Natural killer cell (primary cell): Measurements from ENCODE around the gene IL17F. TPM values are rescaled to one million over a fixed set of nuclear protein-coding genes. Genes with fewer than 3 reads are reported as not detected.

Experiments
- ATAC-seq, 3 donors: fragments of 150-1000 bp in 2 of 3; fragments of 200-7000 bp in 1 of 3; cut with Tn5 transposase; 1 replicate in 1 of 3; 2 replicates in 2 of 3; pipeline ENCODE4 v1.10.0; 2021; ENCODE audit warnings: mild to moderate bottlenecking in 2 of 3, moderate library complexity in 2 of 3
- DNase-seq, 2 donors: peaks; one replicate each; pipeline versions ENCODE4 v3.0.0 to v3.0.0-alpha.2; 2013 to 2021; ENCODE audit warnings: mixed read lengths in 1 of 2
- H3K27ac ChIP-seq: one replicate; pipeline ENCODE4 v1.5.1; 2013; ENCODE audit warnings: mild to moderate bottlenecking, low read length
- H3K27me3 ChIP-seq: one replicate; pipeline ENCODE4 v1.6.1; 2013; ENCODE audit warnings: low read length; ENCODE audit not compliant: control insufficient read depth, insufficient read depth
- H3K36me3 ChIP-seq: one replicate; pipeline ENCODE4 v1.6.1; 2013; ENCODE audit warnings: low read length; ENCODE audit not compliant: control insufficient read depth, insufficient read depth
- H3K4me1 ChIP-seq: one replicate; pipeline ENCODE4 v1.6.1; 2013; ENCODE audit warnings: low read length; ENCODE audit not compliant: control insufficient read depth, insufficient read depth
- H3K4me3 ChIP-seq: one replicate; pipeline ENCODE4 v1.5.1; 2013; ENCODE audit warnings: low read length
- H3K9me3 ChIP-seq: one replicate; pipeline ENCODE4 v1.6.1; 2013; ENCODE audit warnings: low read length; ENCODE audit not compliant: control insufficient read depth, insufficient read depth
- H3K27ac Mint-ChIP-seq, 2 donors: one replicate each; pipeline ENCODE4 v1.8.0; 2022; ENCODE audit warnings: mild to moderate bottlenecking in 2 of 2, mixed read lengths in 2 of 2, moderate library complexity in 1 of 2
- H3K27me3 Mint-ChIP-seq, 2 donors: one replicate each; pipeline ENCODE4 v1.8.0; 2022; ENCODE audit warnings: low read depth in 2 of 2, mixed read lengths in 2 of 2
- H3K36me3 Mint-ChIP-seq: one replicate; pipeline ENCODE4 v1.8.0; 2022; ENCODE audit warnings: mixed read lengths
- H3K4me1 Mint-ChIP-seq, 2 donors: one replicate each; pipeline ENCODE4 v1.8.0; 2022; ENCODE audit warnings: mixed read lengths in 2 of 2
- H3K4me3 Mint-ChIP-seq: one replicate; pipeline ENCODE4 v1.8.0; 2022; ENCODE audit warnings: mild to moderate bottlenecking, moderate library complexity, mixed read lengths
- H3K9me3 Mint-ChIP-seq, 2 donors: one replicate each; pipeline ENCODE4 v1.8.0; 2022; ENCODE audit warnings: mixed read lengths in 2 of 2
- WGBS: methylation state at CpG from one replicate; pipeline ENCODE4 v1.1.7; 2013; ENCODE audit warnings: missing lambda C conversion rate; ENCODE audit not compliant: insufficient coverage; 5-methylcytosine and 5-hydroxymethylcytosine counted together
- intact Hi-C: fragments of 100-400 bp; cut with micrococcal nuclease; formaldehyde crosslinking; loops from one replicate; pipeline ENCODE4 v1.14.2; 2022
- total RNA-seq, 4 donors: library from RNA; stranded (reverse); fragments of 120-200 nt in 1 of 4; gene quantifications; one replicate each; pipeline versions ENCODE4 v1.2.3 to v1.2.4, GENCODE V29; 2013 to 2022
- TF ChIP-seq, protein P1 (sequence below): fragments of 200-600 bp; IDR thresholded peaks from one replicate; pipeline ENCODE4 v1.8.0; 2022; ENCODE audit warnings: antibody characterized with exemption

IL17F gene
- total RNA-seq, 3 donors from 2014 or later (not counting 1 experiment from before 2014, with no cell fraction given): not detected

DNA sequence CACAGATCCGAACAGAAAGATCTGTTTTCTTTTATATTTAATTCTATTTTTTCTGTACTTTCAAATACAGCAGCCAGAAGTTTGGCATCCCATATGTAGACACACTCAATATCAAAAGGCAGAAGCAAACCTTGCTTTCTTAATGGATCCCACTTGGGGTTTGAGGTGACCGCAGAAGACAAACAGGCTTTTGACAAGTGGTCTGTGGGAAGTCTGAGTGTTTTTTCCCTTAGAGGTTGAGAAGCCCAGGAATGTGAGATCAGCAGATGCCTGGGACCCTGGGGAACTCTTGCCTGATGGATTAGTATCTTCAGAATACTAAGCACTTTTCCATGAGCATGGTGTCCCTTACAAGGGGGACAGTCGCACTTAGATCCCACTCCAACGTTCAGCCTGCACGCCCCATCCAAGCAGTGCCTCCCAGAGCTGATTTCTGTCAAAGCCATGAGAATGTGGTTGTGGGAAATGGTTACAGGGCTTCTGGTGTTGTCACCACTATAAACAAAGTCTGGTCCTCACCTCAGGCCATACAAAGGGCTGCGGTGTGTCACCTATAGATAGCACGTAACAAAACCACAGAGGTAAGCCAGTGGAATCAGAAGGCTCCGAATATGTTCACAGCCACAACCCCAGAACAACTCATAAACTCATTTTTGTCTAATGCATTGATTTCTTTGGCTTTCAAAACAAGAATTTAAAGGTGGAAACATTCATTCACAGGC, 12.7 kb downstream of the IL17F start:
- Mint-ChIP-seq H3K27me3 (peaks cover 44 to 67% of the 10 kb centered on the region in 2 donors), H3K36me3 (no peaks in the 10 kb centered on the region), H3K9me3 (no peaks in the 10 kb centered on the region), H3K4me3 (no peak overlapping the region), H3K27ac (peak overlapping the region in 1 of 2 donors; percentile 21), H3K4me1 (peaks cover 6 to 8% of the 10 kb centered on the region in 2 donors)
- WGBS: 35% methylated on average over 8 of the region's 8 CpGs
- TF ChIP-seq, protein P1, sequence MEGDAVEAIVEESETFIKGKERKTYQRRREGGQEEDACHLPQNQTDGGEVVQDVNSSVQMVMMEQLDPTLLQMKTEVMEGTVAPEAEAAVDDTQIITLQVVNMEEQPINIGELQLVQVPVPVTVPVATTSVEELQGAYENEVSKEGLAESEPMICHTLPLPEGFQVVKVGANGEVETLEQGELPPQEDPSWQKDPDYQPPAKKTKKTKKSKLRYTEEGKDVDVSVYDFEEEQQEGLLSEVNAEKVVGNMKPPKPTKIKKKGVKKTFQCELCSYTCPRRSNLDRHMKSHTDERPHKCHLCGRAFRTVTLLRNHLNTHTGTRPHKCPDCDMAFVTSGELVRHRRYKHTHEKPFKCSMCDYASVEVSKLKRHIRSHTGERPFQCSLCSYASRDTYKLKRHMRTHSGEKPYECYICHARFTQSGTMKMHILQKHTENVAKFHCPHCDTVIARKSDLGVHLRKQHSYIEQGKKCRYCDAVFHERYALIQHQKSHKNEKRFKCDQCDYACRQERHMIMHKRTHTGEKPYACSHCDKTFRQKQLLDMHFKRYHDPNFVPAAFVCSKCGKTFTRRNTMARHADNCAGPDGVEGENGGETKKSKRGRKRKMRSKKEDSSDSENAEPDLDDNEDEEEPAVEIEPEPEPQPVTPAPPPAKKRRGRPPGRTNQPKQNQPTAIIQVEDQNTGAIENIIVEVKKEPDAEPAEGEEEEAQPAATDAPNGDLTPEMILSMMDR: no peak
- Histone ChIP-seq H3K27me3 (peaks cover 57% of the 10 kb centered on the region), H3K27ac (no peak overlapping the region), H3K36me3 (no peaks in the 10 kb centered on the region), H3K9me3 (peaks cover 3% of the 10 kb centered on the region), H3K4me1 (peaks cover 5% of the 10 kb centered on the region), H3K4me3 (no peak overlapping the region)
- peak; percentile 50 to 91 (median 61) for ATAC-seq
- intact Hi-C loops: no loop called here
- DNase-seq: peak; percentile 18 to 46

DNA sequence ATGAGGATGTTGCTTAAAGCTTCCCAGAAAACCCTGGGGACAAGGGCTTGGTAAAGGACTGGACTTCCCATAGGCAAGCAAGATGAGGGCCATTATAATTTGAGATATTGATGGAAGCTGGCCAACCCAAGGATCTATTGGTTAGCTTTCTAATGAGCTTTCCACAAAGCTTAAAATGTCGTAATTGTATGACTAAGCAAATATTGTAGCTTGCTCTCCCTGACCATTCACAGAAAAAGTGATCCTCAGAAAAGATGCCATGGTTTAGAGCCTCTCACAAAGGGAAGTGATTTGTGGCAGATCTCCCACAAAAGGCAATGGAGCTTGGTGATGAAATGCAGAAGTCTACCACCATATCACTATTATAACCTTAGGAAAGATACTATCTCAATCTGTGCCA, 13.6 kb downstream of the IL17F start:
- no peak overlapping the region for H3K27ac ChIP-seq
- DNase-seq (no peak), ATAC-seq (no peak)
- Mint-ChIP-seq H3K9me3 (no peaks in the 10 kb centered on the region), H3K4me1 (peaks cover 6 to 8% of the 10 kb centered on the region in 2 donors), H3K36me3 (no peaks in the 10 kb centered on the region), H3K27me3 (peaks cover 37 to 67% of the 10 kb centered on the region in 2 donors), H3K4me3 (no peak overlapping the region), H3K27ac (no peak overlapping the region)
- 76% methylated on average over 1 of the region's 1 CpG for WGBS
- peaks cover 5% of the 10 kb centered on the region for H3K4me1 ChIP-seq
- peaks cover 56% of the 10 kb centered on the region for H3K27me3 ChIP-seq
- intact Hi-C loops: no loop called here
- H3K36me3 ChIP-seq: no peaks in the 10 kb centered on the region
- TF ChIP-seq, protein P1: no peak
- H3K9me3 ChIP-seq: peaks cover 3% of the 10 kb centered on the region
- no peak overlapping the region for H3K4me3 ChIP-seq

DNA sequence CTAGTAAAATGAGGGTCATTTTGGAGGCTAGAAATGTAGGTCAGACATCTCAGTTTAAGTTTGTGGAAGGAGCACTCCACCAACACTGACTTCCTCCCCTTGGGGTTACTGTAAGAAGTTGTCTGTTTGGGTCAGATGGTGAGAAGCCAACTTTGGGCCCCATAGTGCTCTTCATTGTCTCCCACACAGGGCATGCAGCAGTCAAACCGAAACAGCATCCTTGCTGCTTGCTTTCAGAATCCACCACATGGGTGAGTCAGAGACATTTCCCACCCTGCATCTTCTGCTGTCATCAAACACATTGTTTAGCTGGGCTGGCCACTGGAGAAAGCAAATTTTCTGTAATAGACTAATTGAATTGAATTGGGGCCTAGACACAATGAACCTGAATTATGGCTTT, 16.8 kb downstream of the IL17F start:
- Mint-ChIP-seq H3K4me3 (no peak overlapping the region), H3K4me1 (peaks cover 6 to 8% of the 10 kb centered on the region in 2 donors), H3K9me3 (no peaks in the 10 kb centered on the region), H3K27ac (no peak overlapping the region), H3K27me3 (peaks cover 45 to 70% of the 10 kb centered on the region in 2 donors), H3K36me3 (no peaks in the 10 kb centered on the region)
- TF ChIP-seq, protein P1: no peak
- H3K4me3 ChIP-seq: no peak overlapping the region
- peaks cover 48% of the 10 kb centered on the region for H3K27me3 ChIP-seq
- H3K9me3 ChIP-seq: peaks cover 3% of the 10 kb centered on the region
- no peaks in the 10 kb centered on the region for H3K36me3 ChIP-seq
- peak in 2 of 3 donors; percentile 56 to 64 for ATAC-seq
- intact Hi-C loops: loop anchor here (5.0 kb wide), 1 partner anchor 50 kb away; no protein-coding TSS in a partner anchor
- no peak overlapping the region for H3K27ac ChIP-seq
- WGBS: 18% methylated on average over 1 of the region's 1 CpG
- DNase-seq: peak in 1 of 2 donors; percentile 6
- peaks cover 5% of the 10 kb centered on the region for H3K4me1 ChIP-seq
